Panc1 (cell line): ENCODE results near the gene HECTD3.

Source experiments
- CTCF ChIP-seq: fragments of 450-650 bp; IDR thresholded peaks from 2 replicates; pipeline ENCODE4 v1.5.1; 2017; ENCODE audit warnings: mild to moderate bottlenecking
- POLR2AphosphoS5 ChIP-seq: IDR thresholded peaks from 2 replicates; pipeline ENCODE4 v1.6.1; 2012; ENCODE audit warnings: mild to moderate bottlenecking, low read depth, low read length, moderate library complexity

- TF ChIP-seq POLR2AphosphoS5 = no peak; the same call in 1 of the 2 replicates
- no peak for TF ChIP-seq CTCF
Measured at GRCh38 chr1:45010855-45011811, at the start of gene HECTD3.
